ENCODE results near the gene EGR1. TPM values are rescaled to one million over a fixed set of nuclear protein-coding genes. Genes with fewer than 3 reads are reported as not detected.

EGR1 gene
- total and polyA plus RNA-seq, 2 donors (not counting 1 experiment from before 2014, with no cell fraction given): 13.7 to 212 TPM

GRCh38 chr5:138491669-138492559, 26.6 kb downstream of the EGR1 start:
- Mint-ChIP-seq H3K27me3 (peaks cover 29% of the 10 kb centered on the region), H3K9me3 (ENCODE audit: insufficient read depth) (no peaks in the 10 kb centered on the region), H3K4me3 (peak overlapping the region; percentile 93), H3K27ac (peak overlapping the region; percentile 63), H3K4me1 (peaks cover 6% of the 10 kb centered on the region)
- WGBS (ENCODE audit: insufficient coverage): 4% methylated on average over 93 of the region's 93 CpGs
- peaks cover 0 to 51% (median 29%) of the 10 kb centered on the region in 4 experiments for H3K27me3 ChIP-seq (replicated peaks in 1 of 4; ENCODE audit: control extremely low read depth in 1 of 4, control insufficient read depth in 3 of 4, insufficient read depth in 4 of 4, low read length in 3 of 4)
- peak overlapping the region in 4 of 5 experiments; percentile 36 to 61 (median 56) for H3K4me3 ChIP-seq (ENCODE audit: control extremely low read depth in 1 of 5, extremely low read depth in 1 of 5, insufficient read depth in 1 of 5, low read depth in 2 of 5, low read length in 4 of 5)
- ATAC-seq (ENCODE audit: low read depth) (peak; percentile 99), DNase-seq (peak; percentile 89)
- intact Hi-C loops (cut with micrococcal nuclease): loop anchor here (1.0 kb wide), 2 partner anchors 27 to 51 kb away; partner anchors contain the start of genes EGR1 and ETF1
- peak overlapping the region; percentile 75 for H2AFZ ChIP-seq (ENCODE audit: insufficient read depth, low read depth, low read length, poor library complexity, severe bottlenecking)
- POLR2A ChIA-PET: interaction anchor here (0.5 to 1.0 kb wide), 2 partner anchors 11 to 28 kb away, joined by 3 to 4 read pairs; no protein-coding TSS in a partner anchor
- H3K4me2 ChIP-seq (replicated peaks; ENCODE audit: low read depth, low read length, poor library complexity, severe bottlenecking): peak overlapping the region; percentile 93
- H3K79me2 ChIP-seq (ENCODE audit: control insufficient read depth, insufficient read depth, low read length): no peaks in the 10 kb centered on the region
- H3K27ac ChIP-seq (ENCODE audit: low read length in 2 of 2): no peak overlapping the region
- peaks cover 0 to 16% (median 0%) of the 10 kb centered on the region in 3 donors for H3K9me3 ChIP-seq (ENCODE audit: control extremely low read depth in 1 of 3, control insufficient read depth in 2 of 3, insufficient read depth in 1 of 3, low read length in 2 of 3)
- H3K9ac ChIP-seq (ENCODE audit: low read length): peak overlapping the region; percentile 67
- H4K20me1 ChIP-seq (ENCODE audit: control insufficient read depth, insufficient read depth, low read length, poor library complexity, severe bottlenecking): peaks cover 17% of the 10 kb centered on the region
- no peaks in the 10 kb centered on the region for H3K36me3 ChIP-seq (replicated peaks in 1 of 2; ENCODE audit: control extremely low read depth in 1 of 2, control insufficient read depth in 1 of 2, extremely low read depth in 1 of 2, insufficient read depth in 2 of 2, low read length in 1 of 2)
- TF ChIP-seq CTCF (IDR thresholded peaks at IDR 0.05) (no peak), EZH2 (IDR thresholded peaks at IDR 0.05; ENCODE audit: borderline replicate concordance, insufficient read depth, low read depth, low read length, poor library complexity, severe bottlenecking) (no peak)
- CTCF ChIA-PET: interaction anchor here (1.2 to 1.4 kb wide), 2 partner anchors 27 to 42 kb away, joined by 4 to 5 read pairs; partner anchors contain the start of gene EGR1
- peaks cover 19% of the 10 kb centered on the region in 2 donors for H3K4me1 ChIP-seq (ENCODE audit: control insufficient read depth in 2 of 2, insufficient read depth in 2 of 2, low read length in 2 of 2)

All from B cell (primary cell).